Activated CD8-positive, alpha-beta memory T cell treated with anti-CD3 and anti-CD28 coated beads for 24 hours (primary cell): ENCODE results near the gene BRPF1.
A peak's percentile ranks its signal among the peaks of the same experiment; 100 is the strongest.

ENCODE experiments used
- DNase-seq: peaks from one replicate; pipeline ENCODE4 v3.0.0-alpha.2; 2020

BRPF1 gene, protein sequence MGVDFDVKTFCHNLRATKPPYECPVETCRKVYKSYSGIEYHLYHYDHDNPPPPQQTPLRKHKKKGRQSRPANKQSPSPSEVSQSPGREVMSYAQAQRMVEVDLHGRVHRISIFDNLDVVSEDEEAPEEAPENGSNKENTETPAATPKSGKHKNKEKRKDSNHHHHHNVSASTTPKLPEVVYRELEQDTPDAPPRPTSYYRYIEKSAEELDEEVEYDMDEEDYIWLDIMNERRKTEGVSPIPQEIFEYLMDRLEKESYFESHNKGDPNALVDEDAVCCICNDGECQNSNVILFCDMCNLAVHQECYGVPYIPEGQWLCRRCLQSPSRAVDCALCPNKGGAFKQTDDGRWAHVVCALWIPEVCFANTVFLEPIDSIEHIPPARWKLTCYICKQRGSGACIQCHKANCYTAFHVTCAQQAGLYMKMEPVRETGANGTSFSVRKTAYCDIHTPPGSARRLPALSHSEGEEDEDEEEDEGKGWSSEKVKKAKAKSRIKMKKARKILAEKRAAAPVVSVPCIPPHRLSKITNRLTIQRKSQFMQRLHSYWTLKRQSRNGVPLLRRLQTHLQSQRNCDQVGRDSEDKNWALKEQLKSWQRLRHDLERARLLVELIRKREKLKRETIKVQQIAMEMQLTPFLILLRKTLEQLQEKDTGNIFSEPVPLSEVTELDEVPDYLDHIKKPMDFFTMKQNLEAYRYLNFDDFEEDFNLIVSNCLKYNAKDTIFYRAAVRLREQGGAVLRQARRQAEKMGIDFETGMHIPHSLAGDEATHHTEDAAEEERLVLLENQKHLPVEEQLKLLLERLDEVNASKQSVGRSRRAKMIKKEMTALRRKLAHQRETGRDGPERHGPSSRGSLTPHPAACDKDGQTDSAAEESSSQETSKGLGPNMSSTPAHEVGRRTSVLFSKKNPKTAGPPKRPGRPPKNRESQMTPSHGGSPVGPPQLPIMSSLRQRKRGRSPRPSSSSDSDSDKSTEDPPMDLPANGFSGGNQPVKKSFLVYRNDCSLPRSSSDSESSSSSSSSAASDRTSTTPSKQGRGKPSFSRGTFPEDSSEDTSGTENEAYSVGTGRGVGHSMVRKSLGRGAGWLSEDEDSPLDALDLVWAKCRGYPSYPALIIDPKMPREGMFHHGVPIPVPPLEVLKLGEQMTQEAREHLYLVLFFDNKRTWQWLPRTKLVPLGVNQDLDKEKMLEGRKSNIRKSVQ (N-terminal part only)

DNA sequence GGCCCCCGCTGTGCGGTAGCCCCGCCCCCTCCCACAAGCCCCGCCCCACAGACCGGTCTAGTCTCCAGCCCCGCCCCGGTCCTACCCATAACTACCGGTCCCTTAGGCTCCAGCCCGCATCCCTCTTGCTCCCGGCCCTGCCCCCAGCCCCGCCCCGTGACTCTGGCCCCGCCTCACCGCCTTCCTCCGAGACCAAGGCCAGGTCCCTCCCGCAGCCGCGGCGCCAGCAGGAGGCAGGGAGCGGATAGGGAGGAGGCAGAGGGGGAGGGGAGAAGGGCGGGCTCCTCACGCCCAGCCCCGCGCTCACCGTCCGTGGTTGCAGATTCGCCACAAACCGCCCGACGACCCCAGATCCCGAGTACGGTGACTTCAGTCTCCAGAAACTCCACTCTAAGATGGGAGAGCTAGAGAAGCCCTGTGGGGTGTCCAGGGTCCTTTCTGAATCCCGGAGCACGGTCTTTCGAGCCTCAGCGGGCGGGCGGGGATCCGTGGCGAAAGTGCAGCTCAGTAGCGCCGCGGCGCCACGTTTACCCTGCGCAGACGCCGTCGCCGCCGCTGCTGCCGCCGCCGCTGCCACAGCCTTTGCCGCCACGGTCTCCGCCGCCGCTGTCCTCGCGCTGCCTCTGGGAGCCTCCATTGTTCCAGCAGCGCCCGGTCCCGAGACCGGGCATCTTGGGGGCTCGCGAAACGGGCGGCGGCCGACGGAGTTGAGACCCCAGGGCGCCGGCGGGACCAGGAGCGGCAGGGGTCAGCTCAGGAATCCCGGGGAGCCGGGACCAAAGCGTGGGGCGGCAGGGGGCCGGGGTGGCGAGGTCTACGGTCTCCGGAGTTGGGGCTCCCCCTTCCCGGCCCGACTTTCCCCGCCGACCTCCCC is at the start of gene BRPF1:
Gene BRPF1, plus strand, starts transcription at position 530 of the 874 bp plus-strand sequence. CDS start 2,406 bp downstream, outside the sequence.
- peak; percentile 99 for DNase-seq

- DNase-seq = no peak
These were observed 49.4 kb upstream of the BRPF1 start for GRCh38 chr3:9682096-9682495.

DNA sequence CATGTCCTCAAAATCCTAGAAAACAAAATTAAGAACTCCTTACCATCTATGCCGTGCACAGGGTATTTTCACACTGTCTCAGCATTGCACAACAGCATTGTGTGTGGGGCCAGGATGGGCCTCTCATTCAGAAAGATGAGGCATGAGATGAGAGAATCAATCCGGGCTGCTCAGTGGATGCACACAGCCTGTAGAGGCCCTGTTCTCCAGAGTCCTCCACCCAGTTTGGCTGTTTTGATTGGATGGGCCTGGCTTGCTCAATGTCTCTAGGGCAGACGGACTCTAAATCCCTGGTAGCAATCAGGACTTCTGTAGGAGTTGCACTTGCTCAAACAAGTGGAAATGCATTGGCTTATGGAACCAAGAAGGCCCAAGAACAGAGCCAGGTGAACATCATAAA is 48.1 kb upstream of the BRPF1 start:
- DNase-seq = no peak

- no peak for DNase-seq
These were observed 46.1 kb upstream of the BRPF1 start for GRCh38 chr3:9685216-9686049.

DNA sequence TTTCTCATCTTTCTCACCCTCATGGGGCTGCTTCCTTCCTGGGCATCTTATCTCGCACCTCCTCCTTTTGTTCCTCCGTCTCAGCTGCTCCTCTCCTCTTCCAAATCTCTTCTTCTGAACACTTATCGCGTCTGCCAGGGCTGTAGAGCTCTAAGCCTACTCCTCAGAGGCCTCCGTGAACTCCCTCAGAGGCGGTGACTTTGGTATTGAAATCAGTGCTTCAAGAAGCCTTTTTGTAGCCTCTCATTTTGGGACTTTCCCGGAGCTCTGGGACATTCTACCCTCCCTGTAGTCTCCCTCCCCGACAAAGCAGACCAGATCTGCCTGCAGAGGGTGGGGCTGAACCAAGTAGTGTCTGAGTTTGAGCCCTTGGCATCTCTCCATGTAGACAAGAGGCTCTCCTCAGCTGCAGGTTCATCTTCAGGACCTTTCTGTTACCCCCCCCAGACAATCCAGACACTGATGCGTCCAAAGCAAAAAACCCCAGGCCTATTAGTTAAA is 45.4 kb upstream of the BRPF1 start:
- no peak for DNase-seq

DNA sequence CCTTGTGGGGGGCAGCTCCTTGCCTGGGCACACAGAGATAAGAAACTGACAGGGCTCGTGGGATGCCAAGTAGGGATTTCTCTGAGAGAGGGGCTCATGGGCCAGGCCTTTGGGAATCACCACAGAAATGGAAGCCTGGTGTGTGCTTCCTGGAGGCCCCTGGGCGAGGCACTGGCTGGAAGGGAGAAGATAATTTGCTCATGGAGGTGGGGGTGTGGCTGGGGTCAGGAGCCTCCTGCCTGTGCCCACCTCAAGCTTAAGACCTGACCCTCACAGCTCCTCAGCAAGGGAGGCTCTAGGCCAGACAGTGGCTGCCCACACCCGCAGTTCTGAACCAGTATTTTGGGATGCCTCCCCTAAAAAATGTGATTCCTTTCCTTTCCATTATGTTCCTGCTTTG is 44.8 kb upstream of the BRPF1 start:
- no peak for DNase-seq

DNA sequence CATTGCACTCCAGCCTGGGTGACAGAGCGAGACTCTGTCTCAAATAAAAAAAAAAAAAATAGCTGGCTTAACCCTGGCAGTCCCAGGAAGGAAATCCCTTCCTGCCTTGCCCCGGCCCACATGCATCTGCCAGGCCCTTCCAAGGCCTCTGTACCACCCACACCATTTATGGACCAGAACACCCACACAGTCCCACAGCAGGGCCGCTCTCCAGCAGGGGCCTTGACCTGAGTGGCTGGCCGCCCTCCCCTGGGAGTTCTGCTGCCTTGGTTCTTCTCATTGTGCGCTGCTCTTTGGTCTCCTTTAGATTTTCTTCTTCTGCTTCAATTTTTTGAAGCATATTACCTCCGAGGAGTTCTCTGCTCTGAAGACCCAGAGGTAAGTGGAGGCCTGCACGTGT is 44.0 kb upstream of the BRPF1 start:
- DNase-seq = no peak

DNA sequence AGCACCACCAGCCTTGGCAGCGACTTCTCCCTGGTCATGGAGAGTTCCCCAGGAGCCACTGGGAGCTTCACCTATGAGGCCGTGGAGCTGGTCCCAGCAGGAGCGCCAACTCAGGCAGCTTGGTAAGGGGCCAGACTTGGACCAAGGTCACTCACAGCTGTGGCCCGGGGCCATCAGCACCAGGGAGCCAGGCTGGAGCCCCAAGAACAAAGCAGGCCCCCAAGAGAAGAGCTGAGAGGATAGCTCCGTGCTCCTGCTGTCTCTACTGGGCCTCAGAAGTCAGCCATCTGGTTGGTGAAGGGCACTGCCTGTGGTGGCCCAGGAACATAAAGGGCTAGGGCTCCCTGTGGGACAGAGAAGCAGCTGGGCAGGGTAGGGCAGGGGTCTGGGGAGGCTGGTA is 42.6 kb upstream of the BRPF1 start:
- DNase-seq = no peak

GRCh38 chr3:9689757-9690156 is 41.8 kb upstream of the BRPF1 start:
- DNase-seq = no peak

GRCh38 chr3:9690451-9691450 is 40.8 kb upstream of the BRPF1 start:
- DNase-seq = no peak

GRCh38 chr3:9691636-9692035 is 39.9 kb upstream of the BRPF1 start:
- no peak for DNase-seq

- DNase-seq = no peak
These were observed 39.1 kb upstream of the BRPF1 start for GRCh38 chr3:9692416-9692815.

DNA sequence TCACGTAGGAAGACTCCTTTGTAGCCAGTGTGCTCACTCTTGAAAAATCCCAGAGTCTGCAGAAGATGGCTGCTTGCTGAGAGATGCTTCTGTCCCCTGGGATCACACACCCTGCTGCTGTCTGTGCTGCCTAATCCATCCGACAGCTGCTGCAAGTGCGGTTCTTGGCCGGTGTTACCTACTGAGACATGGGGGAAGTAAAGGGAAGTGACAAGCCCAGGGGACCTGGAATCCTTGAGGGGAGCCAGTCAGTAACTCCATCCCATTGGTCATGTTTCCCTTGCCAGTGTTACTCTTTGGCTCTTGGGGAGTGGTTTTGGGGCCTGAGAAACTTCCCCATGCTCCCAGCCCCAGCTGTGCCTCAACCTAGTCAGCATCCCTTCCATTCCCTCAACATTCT is 36.2 kb upstream of the BRPF1 start:
- DNase-seq = no peak

- DNase-seq = no peak
These were observed 35.8 kb upstream of the BRPF1 start for GRCh38 chr3:9695746-9696145.

GRCh38 chr3:9696480-9697220 is 34.9 kb upstream of the BRPF1 start:
- DNase-seq = no peak

- no peak for DNase-seq
These were observed 33.6 kb upstream of the BRPF1 start for GRCh38 chr3:9697892-9698291.

DNA sequence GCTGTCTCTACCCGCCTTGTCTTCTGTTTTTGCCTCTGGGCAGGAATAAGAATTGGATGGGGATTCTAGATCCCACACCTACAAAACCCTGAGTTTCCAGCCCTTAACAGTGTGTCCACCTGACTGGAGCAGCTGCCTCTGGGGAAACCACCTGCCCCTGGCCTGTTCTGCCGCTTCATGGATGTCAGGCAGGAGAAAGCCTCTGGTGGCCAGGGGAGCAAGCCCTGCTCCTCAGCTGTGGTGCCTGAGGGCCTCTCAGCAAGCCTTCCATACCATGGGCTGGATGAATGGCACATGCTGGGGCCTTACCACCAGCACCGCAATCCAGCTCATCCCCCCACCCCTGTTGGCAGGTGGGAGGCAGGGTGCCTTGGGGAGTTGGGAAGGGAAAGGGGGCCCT is 33.2 kb upstream of the BRPF1 start:
- DNase-seq = no peak

DNA sequence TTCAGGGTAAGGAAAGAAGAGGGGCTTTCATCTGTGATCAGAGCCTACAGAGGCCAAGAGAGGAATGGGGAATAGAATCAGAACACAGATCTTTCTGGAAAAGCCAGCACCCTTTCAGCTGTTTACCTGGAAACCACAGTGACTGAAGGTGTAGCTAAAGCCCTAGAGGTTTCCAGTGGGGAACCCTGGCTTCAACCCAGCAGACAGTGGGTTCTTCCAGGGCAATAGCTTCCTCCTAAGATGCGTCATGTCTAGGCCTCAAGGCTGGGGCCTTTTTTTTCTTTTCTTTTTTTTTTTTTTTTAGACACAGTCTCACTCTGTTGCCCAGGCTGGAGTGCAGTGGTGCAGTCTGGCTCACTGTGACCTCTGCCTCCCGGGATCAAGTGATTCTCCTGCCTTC is 31.0 kb upstream of the BRPF1 start:
- DNase-seq = no peak

DNA sequence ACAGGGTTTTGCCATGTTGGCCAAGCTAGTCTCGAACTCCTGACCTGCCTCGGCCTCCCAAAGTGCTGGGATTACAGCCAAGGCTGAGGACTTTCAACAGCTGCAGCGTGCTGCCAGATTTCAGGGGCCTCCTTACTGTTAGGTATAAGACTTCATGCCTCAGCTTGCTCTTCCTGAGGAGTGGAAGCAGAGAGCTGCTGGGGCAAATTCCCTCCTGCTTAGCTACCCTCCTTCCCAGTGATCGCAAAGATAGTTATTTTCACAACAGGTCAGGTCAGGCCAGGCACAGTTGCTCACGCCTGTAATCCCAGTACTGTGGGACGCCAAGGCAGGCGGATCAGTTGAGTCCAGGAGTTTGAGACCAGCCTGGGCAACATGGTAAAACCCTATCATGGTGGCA is 30.5 kb upstream of the BRPF1 start:
- DNase-seq = no peak
